HuH-7 (cell line): ENCODE data around the gene SKI.

ENCODE experiments used
- DNase-seq: peaks from one replicate; pipeline ENCODE4 v3.0.0; 2011; ENCODE audit warnings: low spot score

SKI gene

GRCh38 chr1:2274929-2275475 lies 46.9 kb downstream of the SKI start:
- DNase-seq, result no peak

- DNase-seq, result no peak
Measured at GRCh38 chr1:2275796-2276536, 47.8 kb downstream of the SKI start.

- DNase-seq, result no peak
Measured at GRCh38 chr1:2276803-2277580, 48.9 kb downstream of the SKI start.

GRCh38 chr1:2277741-2278488 lies 49.8 kb downstream of the SKI start:
- no peak for DNase-seq

- no peak for DNase-seq
Measured at GRCh38 chr1:2278591-2279209, 50.6 kb downstream of the SKI start.

- DNase-seq, result peak; percentile 59
Measured at GRCh38 chr1:2279210-2279639, 51.1 kb downstream of the SKI start.

GRCh38 chr1:2279817-2280216 lies 51.7 kb downstream of the SKI start:
- DNase-seq, result no peak

- no peak for DNase-seq
Measured at GRCh38 chr1:2282556-2283270, 54.6 kb downstream of the SKI start.

- no peak for DNase-seq
Measured at GRCh38 chr1:2283371-2283990, 55.4 kb downstream of the SKI start.

GRCh38 chr1:2283991-2284895 lies 56.1 kb downstream of the SKI start:
- peak; percentile 78 for DNase-seq

- peak; percentile 73 for DNase-seq
Measured at GRCh38 chr1:2284932-2285331, 56.8 kb downstream of the SKI start.

GRCh38 chr1:2286923-2287322 lies 58.8 kb downstream of the SKI start:
- DNase-seq, result no peak

GRCh38 chr1:2287649-2288048 lies 59.5 kb downstream of the SKI start:
- DNase-seq, result no peak

GRCh38 chr1:2288311-2288710 lies 60.2 kb downstream of the SKI start:
- DNase-seq, result no peak

GRCh38 chr1:2288816-2289536 lies 60.9 kb downstream of the SKI start:
- no peak for DNase-seq

- DNase-seq, result no peak
Measured at GRCh38 chr1:2289607-2290006, 61.5 kb downstream of the SKI start.

- DNase-seq, result no peak
Measured at GRCh38 chr1:2290171-2290578, 62.1 kb downstream of the SKI start.

- no peak for DNase-seq
Measured at GRCh38 chr1:2290595-2291510, 62.7 kb downstream of the SKI start.
